GM23338 (cell line): ENCODE results near the gene TNRC18. TPM values are rescaled to one million over a fixed set of nuclear protein-coding genes. Genes with fewer than 3 reads are reported as not detected.

Experiments used
- ATAC-seq: fragments of 200-7000 bp; cut with Tn5 transposase; 3 replicates; pipeline ENCODE4 v1.9.1; 2020
- DNase-seq: peaks from one replicate; pipeline ENCODE4 v3.0.0-alpha.2; 2015; ENCODE audit warnings: low spot score
- H2AFZ ChIP-seq: fragments of 200-600 bp; sonication (generic); 2 replicates; pipeline ENCODE4 v1.8.0; 2016; ENCODE audit warnings: antibody characterized with exemption, mild to moderate bottlenecking, moderate library complexity
- H3F3A ChIP-seq: fragments of 200-600 bp; sonication (generic); replicated peaks from 2 replicates; pipeline ENCODE4 v1.8.0; 2017; ENCODE audit warnings: antibody characterized with exemption, mixed run types, low read depth
- H3K27ac ChIP-seq: fragments of 200-600 bp; sonication (generic); 2 replicates; pipeline ENCODE4 v1.6.1; 2016; ENCODE audit warnings: low read depth
- H3K27me3 ChIP-seq: fragments of 200-600 bp; sonication (generic); 2 replicates; pipeline ENCODE4 v1.8.0; 2016; ENCODE audit warnings: mild to moderate bottlenecking, mixed run types, moderate library complexity; ENCODE audit not compliant: insufficient read depth
- H3K36me3 ChIP-seq: fragments of 200-600 bp; sonication (generic); 2 replicates; pipeline ENCODE4 v1.8.0; 2016; ENCODE audit warnings: mild to moderate bottlenecking; ENCODE audit not compliant: insufficient read depth
- H3K4me1 ChIP-seq: fragments of 200-600 bp; sonication (generic); 2 replicates; pipeline ENCODE4 v1.8.0; 2016; ENCODE audit warnings: mild to moderate bottlenecking, moderate library complexity; ENCODE audit not compliant: insufficient read depth
- H3K4me2 ChIP-seq: fragments of 200-600 bp; sonication (generic); 2 replicates; pipeline ENCODE4 v1.7.1; 2017; ENCODE audit warnings: mixed run types
- H3K4me3 ChIP-seq: fragments of 200-600 bp; sonication (generic); 2 replicates; pipeline ENCODE4 v1.6.1; 2016; ENCODE audit warnings: mixed run types
- H3K79me2 ChIP-seq: fragments of 200-600 bp; sonication (generic); replicated peaks from 2 replicates; pipeline ENCODE4 v1.8.0; 2017; ENCODE audit warnings: mild to moderate bottlenecking; ENCODE audit not compliant: insufficient read depth
- H3K9me2 ChIP-seq: fragments of 200-600 bp; sonication (generic); 2 replicates; pipeline ENCODE4 v1.8.0; 2017; ENCODE audit not compliant: insufficient read depth
- H4K20me1 ChIP-seq: fragments of 200-600 bp; sonication (generic); replicated peaks from 2 replicates; pipeline ENCODE4 v1.8.0; 2017; ENCODE audit warnings: mild to moderate bottlenecking; ENCODE audit not compliant: insufficient read depth
- H3K27ac Mint-ChIP-seq: 2 replicates; pipeline ENCODE4 v1.8.0; 2020; ENCODE audit warnings: inconsistent platforms, mild to moderate bottlenecking, moderate library complexity, mixed read lengths
- H3K27me3 Mint-ChIP-seq: 3 replicates; pipeline ENCODE4 v1.8.0; 2022; ENCODE audit warnings: low read depth, mild to moderate bottlenecking, moderate library complexity, mixed read lengths, inconsistent platforms; ENCODE audit not compliant: insufficient read depth, poor library complexity
- H3K36me3 Mint-ChIP-seq: 3 replicates; pipeline ENCODE4 v1.8.0; 2021; ENCODE audit warnings: low read depth, mild to moderate bottlenecking, inconsistent platforms, moderate library complexity, mixed read lengths
- H3K4me1 Mint-ChIP-seq: 3 replicates; pipeline ENCODE4 v1.8.0; 2020; ENCODE audit warnings: mild to moderate bottlenecking, inconsistent platforms, mixed read lengths
- H3K4me3 Mint-ChIP-seq: 3 replicates; pipeline ENCODE4 v1.8.0; 2021; ENCODE audit warnings: moderate library complexity, mild to moderate bottlenecking, inconsistent platforms, mixed read lengths
- H3K9me3 Mint-ChIP-seq: 3 replicates; pipeline ENCODE4 v1.8.0; 2020; ENCODE audit warnings: moderate library complexity, mild to moderate bottlenecking, inconsistent platforms, mixed read lengths
- CREB1 ChIP-seq: fragments of 250-450 bp; sonication (Bioruptor Pico); IDR thresholded peaks from 2 replicates; pipeline ENCODE4 v1.5.0; 2020; ENCODE audit warnings: low read depth, mild to moderate bottlenecking, moderate library complexity
- EZH2 ChIP-seq: fragments of 200-600 bp; sonication (generic); IDR thresholded peaks from one replicate; pipeline ENCODE4 v1.8.0; 2017; ENCODE audit warnings: antibody characterized with exemption, mild to moderate bottlenecking, low read depth; ENCODE audit not compliant: unreplicated experiment
- EZH2phosphoT487 ChIP-seq: fragments of 200-600 bp; sonication (generic); IDR thresholded peaks from one replicate; pipeline ENCODE4 v1.8.1; 2018; ENCODE audit warnings: antibody characterized with exemption; ENCODE audit not compliant: unreplicated experiment
- JUNB ChIP-seq: IDR thresholded peaks from one replicate; pipeline ENCODE4 v1.6.1; 2016; ENCODE audit warnings: antibody characterized with exemption; ENCODE audit not compliant: unreplicated experiment
- NANOG ChIP-seq: IDR thresholded peaks from 2 replicates; pipeline ENCODE4 v1.6.1; 2016; ENCODE audit warnings: antibody characterized with exemption, borderline replicate concordance
- POLR2AphosphoS5 ChIP-seq: IDR thresholded peaks from 2 replicates; pipeline ENCODE4 v1.6.1; 2016; ENCODE audit warnings: antibody characterized with exemption, low read depth
- STAT1 ChIP-seq: IDR thresholded peaks from one replicate; pipeline ENCODE4 v1.6.1; 2016; ENCODE audit warnings: antibody characterized with exemption; ENCODE audit not compliant: unreplicated experiment
- ZNF114 ChIP-seq: fragments of 250-450 bp; sonication (Bioruptor Pico); IDR thresholded peaks from 2 replicates; pipeline ENCODE4 v1.5.0; 2020; ENCODE audit warnings: mild to moderate bottlenecking, moderate library complexity
- ZNF331 ChIP-seq: fragments of 250-450 bp; sonication (Bioruptor Pico); IDR thresholded peaks from 2 replicates; pipeline ENCODE4 v1.5.0; 2020; ENCODE audit warnings: low read depth, mild to moderate bottlenecking, moderate library complexity
- polyA plus RNA-seq: library from polyadenylated mRNA; unstranded; fragments of >200 nt; fragmentation: Nextera tagmentation; extraction: Ambion mirVana; gene quantifications from 2 replicates; pipeline ENCODE4 v1.2.1, GENCODE V29; 2016
- total RNA-seq: library from RNA; depleted of rRNA; stranded (reverse); fragments of >200 nt; shearing (Covaris generic); gene quantifications from 2 replicates; pipeline ENCODE4 v1.2.3, GENCODE V29; 2014
- TF ChIP-seq, protein P1 (sequence below): IDR thresholded peaks from one replicate; pipeline ENCODE4 v1.6.1; 2018; ENCODE audit warnings: antibody characterized with exemption; ENCODE audit not compliant: unreplicated experiment
- TF ChIP-seq, protein P2 (sequence below): fragments of 250-450 bp; sonication (Bioruptor Pico); IDR thresholded peaks from 2 replicates; pipeline ENCODE4 v1.5.0; 2020; ENCODE audit warnings: mild to moderate bottlenecking, moderate library complexity
- TF ChIP-seq, protein P3 (sequence below): IDR thresholded peaks from 2 replicates; pipeline ENCODE4 v1.6.1; 2016; ENCODE audit warnings: antibody characterized with exemption
- TF ChIP-seq, protein P4 (sequence below), 2 experiments: fragments of 200-600 bp in 1 of 2; sonication (generic) in 1 of 2; conservative IDR thresholded peaks; 2 replicates each; pipeline versions ENCODE4 v1.5.1 to v1.6.1; 2016 to 2017; ENCODE audit warnings: antibody characterized with exemption in 2 of 2, low read depth in 2 of 2, mild to moderate bottlenecking in 2 of 2, moderate library complexity in 1 of 2

TNRC18 gene
- total and polyA plus RNA-seq, 2 experiments from 2014 or later: 2.1 to 17.5 TPM

- Mint-ChIP-seq H3K4me1 (no peaks in the 10 kb centered on the region; the same call in 2 of the 3 replicates), H3K27ac (no peak overlapping the region), H3K36me3 (no peaks in the 10 kb centered on the region), H3K4me3 (no peak overlapping the region), H3K27me3 (peaks cover 7% of the 10 kb centered on the region), H3K9me3 (no peaks in the 10 kb centered on the region)
- Histone ChIP-seq H4K20me1 (no peaks in the 10 kb centered on the region), H3K4me3 (no peak overlapping the region), H3K27ac (no peak overlapping the region), H3K27me3 (no peaks in the 10 kb centered on the region), H2AFZ (no peak overlapping the region), H3K9me2 (no peaks in the 10 kb centered on the region), H3K4me2 (no peak overlapping the region), H3K4me1 (no peaks in the 10 kb centered on the region), H3F3A (no peaks in the 10 kb centered on the region), H3K79me2 (no peaks in the 10 kb centered on the region), H3K36me3 (no peaks in the 10 kb centered on the region)
- no peak for ATAC-seq
- DNase-seq: no peak
- TF ChIP-seq, protein P1, sequence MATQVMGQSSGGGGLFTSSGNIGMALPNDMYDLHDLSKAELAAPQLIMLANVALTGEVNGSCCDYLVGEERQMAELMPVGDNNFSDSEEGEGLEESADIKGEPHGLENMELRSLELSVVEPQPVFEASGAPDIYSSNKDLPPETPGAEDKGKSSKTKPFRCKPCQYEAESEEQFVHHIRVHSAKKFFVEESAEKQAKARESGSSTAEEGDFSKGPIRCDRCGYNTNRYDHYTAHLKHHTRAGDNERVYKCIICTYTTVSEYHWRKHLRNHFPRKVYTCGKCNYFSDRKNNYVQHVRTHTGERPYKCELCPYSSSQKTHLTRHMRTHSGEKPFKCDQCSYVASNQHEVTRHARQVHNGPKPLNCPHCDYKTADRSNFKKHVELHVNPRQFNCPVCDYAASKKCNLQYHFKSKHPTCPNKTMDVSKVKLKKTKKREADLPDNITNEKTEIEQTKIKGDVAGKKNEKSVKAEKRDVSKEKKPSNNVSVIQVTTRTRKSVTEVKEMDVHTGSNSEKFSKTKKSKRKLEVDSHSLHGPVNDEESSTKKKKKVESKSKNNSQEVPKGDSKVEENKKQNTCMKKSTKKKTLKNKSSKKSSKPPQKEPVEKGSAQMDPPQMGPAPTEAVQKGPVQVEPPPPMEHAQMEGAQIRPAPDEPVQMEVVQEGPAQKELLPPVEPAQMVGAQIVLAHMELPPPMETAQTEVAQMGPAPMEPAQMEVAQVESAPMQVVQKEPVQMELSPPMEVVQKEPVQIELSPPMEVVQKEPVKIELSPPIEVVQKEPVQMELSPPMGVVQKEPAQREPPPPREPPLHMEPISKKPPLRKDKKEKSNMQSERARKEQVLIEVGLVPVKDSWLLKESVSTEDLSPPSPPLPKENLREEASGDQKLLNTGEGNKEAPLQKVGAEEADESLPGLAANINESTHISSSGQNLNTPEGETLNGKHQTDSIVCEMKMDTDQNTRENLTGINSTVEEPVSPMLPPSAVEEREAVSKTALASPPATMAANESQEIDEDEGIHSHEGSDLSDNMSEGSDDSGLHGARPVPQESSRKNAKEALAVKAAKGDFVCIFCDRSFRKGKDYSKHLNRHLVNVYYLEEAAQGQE: no peak
- TF ChIP-seq ZNF331 (CRISPR knock-in tag) (no peak), ZNF114 (CRISPR knock-in tag) (no peak), EZH2 (no peak), CREB1 (CRISPR knock-in tag) (no peak), EZH2phosphoT487 (no peak), NANOG (no peak), JUNB (no peak), POLR2AphosphoS5 (no peak), STAT1 (no peak)
- TF ChIP-seq, protein P2, sequence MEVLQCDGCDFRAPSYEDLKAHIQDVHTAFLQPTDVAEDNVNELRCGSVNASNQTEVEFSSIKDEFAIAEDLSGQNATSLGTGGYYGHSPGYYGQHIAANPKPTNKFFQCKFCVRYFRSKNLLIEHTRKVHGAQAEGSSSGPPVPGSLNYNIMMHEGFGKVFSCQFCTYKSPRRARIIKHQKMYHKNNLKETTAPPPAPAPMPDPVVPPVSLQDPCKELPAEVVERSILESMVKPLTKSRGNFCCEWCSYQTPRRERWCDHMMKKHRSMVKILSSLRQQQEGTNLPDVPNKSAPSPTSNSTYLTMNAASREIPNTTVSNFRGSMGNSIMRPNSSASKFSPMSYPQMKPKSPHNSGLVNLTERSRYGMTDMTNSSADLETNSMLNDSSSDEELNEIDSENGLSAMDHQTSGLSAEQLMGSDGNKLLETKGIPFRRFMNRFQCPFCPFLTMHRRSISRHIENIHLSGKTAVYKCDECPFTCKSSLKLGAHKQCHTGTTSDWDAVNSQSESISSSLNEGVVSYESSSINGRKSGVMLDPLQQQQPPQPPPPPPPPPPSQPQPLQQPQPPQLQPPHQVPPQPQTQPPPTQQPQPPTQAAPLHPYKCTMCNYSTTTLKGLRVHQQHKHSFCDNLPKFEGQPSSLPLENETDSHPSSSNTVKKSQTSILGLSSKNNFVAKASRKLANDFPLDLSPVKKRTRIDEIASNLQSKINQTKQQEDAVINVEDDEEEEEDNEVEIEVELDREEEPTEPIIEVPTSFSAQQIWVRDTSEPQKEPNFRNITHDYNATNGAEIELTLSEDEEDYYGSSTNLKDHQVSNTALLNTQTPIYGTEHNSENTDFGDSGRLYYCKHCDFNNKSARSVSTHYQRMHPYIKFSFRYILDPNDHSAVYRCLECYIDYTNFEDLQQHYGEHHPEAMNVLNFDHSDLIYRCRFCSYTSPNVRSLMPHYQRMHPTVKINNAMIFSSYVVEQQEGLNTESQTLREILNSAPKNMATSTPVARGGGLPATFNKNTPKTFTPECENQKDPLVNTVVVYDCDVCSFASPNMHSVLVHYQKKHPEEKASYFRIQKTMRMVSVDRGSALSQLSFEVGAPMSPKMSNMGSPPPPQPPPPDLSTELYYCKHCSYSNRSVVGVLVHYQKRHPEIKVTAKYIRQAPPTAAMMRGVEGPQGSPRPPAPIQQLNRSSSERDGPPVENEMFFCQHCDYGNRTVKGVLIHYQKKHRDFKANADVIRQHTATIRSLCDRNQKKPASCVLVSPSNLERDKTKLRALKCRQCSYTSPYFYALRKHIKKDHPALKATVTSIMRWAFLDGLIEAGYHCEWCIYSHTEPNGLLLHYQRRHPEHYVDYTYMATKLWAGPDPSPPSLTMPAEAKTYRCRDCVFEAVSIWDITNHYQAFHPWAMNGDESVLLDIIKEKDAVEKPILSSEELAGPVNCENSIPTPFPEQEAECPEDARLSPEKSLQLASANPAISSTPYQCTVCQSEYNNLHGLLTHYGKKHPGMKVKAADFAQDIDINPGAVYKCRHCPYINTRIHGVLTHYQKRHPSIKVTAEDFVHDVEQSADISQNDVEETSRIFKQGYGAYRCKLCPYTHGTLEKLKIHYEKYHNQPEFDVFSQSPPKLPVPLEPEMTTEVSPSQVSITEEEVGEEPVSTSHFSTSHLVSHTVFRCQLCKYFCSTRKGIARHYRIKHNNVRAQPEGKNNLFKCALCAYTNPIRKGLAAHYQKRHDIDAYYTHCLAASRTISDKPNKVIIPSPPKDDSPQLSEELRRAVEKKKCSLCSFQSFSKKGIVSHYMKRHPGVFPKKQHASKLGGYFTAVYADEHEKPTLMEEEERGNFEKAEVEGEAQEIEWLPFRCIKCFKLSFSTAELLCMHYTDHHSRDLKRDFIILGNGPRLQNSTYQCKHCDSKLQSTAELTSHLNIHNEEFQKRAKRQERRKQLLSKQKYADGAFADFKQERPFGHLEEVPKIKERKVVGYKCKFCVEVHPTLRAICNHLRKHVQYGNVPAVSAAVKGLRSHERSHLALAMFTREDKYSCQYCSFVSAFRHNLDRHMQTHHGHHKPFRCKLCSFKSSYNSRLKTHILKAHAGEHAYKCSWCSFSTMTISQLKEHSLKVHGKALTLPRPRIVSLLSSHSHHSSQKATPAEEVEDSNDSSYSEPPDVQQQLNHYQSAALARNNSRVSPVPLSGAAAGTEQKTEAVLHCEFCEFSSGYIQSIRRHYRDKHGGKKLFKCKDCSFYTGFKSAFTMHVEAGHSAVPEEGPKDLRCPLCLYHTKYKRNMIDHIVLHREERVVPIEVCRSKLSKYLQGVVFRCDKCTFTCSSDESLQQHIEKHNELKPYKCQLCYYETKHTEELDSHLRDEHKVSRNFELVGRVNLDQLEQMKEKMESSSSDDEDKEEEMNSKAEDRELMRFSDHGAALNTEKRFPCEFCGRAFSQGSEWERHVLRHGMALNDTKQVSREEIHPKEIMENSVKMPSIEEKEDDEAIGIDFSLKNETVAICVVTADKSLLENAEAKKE: no peak
- TF ChIP-seq, protein P3, sequence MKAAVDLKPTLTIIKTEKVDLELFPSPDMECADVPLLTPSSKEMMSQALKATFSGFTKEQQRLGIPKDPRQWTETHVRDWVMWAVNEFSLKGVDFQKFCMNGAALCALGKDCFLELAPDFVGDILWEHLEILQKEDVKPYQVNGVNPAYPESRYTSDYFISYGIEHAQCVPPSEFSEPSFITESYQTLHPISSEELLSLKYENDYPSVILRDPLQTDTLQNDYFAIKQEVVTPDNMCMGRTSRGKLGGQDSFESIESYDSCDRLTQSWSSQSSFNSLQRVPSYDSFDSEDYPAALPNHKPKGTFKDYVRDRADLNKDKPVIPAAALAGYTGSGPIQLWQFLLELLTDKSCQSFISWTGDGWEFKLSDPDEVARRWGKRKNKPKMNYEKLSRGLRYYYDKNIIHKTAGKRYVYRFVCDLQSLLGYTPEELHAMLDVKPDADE: no peak
- TF ChIP-seq, protein P4, sequence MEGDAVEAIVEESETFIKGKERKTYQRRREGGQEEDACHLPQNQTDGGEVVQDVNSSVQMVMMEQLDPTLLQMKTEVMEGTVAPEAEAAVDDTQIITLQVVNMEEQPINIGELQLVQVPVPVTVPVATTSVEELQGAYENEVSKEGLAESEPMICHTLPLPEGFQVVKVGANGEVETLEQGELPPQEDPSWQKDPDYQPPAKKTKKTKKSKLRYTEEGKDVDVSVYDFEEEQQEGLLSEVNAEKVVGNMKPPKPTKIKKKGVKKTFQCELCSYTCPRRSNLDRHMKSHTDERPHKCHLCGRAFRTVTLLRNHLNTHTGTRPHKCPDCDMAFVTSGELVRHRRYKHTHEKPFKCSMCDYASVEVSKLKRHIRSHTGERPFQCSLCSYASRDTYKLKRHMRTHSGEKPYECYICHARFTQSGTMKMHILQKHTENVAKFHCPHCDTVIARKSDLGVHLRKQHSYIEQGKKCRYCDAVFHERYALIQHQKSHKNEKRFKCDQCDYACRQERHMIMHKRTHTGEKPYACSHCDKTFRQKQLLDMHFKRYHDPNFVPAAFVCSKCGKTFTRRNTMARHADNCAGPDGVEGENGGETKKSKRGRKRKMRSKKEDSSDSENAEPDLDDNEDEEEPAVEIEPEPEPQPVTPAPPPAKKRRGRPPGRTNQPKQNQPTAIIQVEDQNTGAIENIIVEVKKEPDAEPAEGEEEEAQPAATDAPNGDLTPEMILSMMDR (conservative IDR thresholded peaks at IDR 0.05; ENCODE audit: low read depth in 2 of 2): no peak
Observed at GRCh38 chr7:5309146-5309545, 114.5 kb downstream of the TNRC18 start.
